Panc1 (cell line): ENCODE results near the gene CRIP1. TPM values are rescaled to one million over a fixed set of nuclear protein-coding genes. Genes with fewer than 3 reads are reported as not detected.

ENCODE experiments used
- ATAC-seq: fragments of 200-7000 bp; cut with Tn5 transposase; 2 replicates; pipeline ENCODE4 v1.9.1; 2020; ENCODE audit warnings: mild to moderate bottlenecking, moderate library complexity
- BruUV-seq: library from RNA; stranded (reverse); fragments of 400-500 nt; replicated peaks from 2 replicates; lab custom pipeline; 2021; lab: Mats Ljungman, UMichigan
- CTCF ChIA-PET: fragments of 300-600 bp; sonication (Branson Sonifier 250); formaldehyde crosslinking; loops from one replicate; lab custom pipeline; 2022; ENCODE audit warnings: antibody characterized with exemption; lab: Charles Lee
- POLR2A ChIA-PET: fragments of 300-600 bp; sonication (Branson Sonifier 250); formaldehyde crosslinking; loops from one replicate; lab custom pipeline; 2022; ENCODE audit warnings: antibody characterized with exemption; lab: Charles Lee
- DNase-seq: peaks from one replicate; pipeline ENCODE4 v3.0.0-alpha.2; 2010; ENCODE audit warnings: low read depth, low spot score
- H3K27ac ChIP-seq: 2 replicates; pipeline ENCODE4 v1.5.1; 2011; ENCODE audit warnings: mild to moderate bottlenecking, low read length, inconsistent platforms
- H3K27me3 ChIP-seq: fragments of 200-500 bp; sonication (Bioruptor generic); 2 replicates; pipeline ENCODE4 v1.6.0; 2014; ENCODE audit warnings: low read length, inconsistent platforms; ENCODE audit not compliant: control insufficient read depth, insufficient read depth
- H3K36me3 ChIP-seq: fragments of 200-500 bp; sonication (Bioruptor generic); 2 replicates; pipeline ENCODE4 v1.5.1; 2014; ENCODE audit warnings: inconsistent platforms, mild to moderate bottlenecking, low read length, moderate library complexity; ENCODE audit not compliant: control insufficient read depth, insufficient read depth
- H3K4me1 ChIP-seq: 2 replicates; pipeline ENCODE4 v1.5.1; 2011; ENCODE audit warnings: inconsistent platforms, mild to moderate bottlenecking, low read length, moderate library complexity; ENCODE audit not compliant: control insufficient read depth, insufficient read depth
- H3K4me3 ChIP-seq, 2 experiments: 2 replicates each; pipeline ENCODE4 v1.5.1; 2011 to 2012; ENCODE audit warnings: low read depth in 2 of 2, low read length in 2 of 2, mild to moderate bottlenecking in 2 of 2, inconsistent platforms in 1 of 2, moderate library complexity in 1 of 2
- H3K9me3 ChIP-seq: fragments of 200-500 bp; sonication (Bioruptor generic); 2 replicates; pipeline ENCODE4 v1.5.1; 2014; ENCODE audit warnings: low read depth, mild to moderate bottlenecking, inconsistent platforms, low read length, moderate library complexity; ENCODE audit not compliant: control insufficient read depth, insufficient read depth
- POLR2AphosphoS5 ChIP-seq: IDR thresholded peaks from 2 replicates; pipeline ENCODE4 v1.6.1; 2012; ENCODE audit warnings: mild to moderate bottlenecking, low read depth, low read length, moderate library complexity
- SIN3A ChIP-seq: IDR thresholded peaks from 2 replicates; pipeline ENCODE4 v1.6.1; 2012; ENCODE audit warnings: low read depth, mild to moderate bottlenecking, low read length, moderate library complexity, borderline replicate concordance; ENCODE audit not compliant: insufficient read depth
- TCF7L2 ChIP-seq: IDR thresholded peaks from 2 replicates; pipeline ENCODE4 v1.6.1; 2011; ENCODE audit warnings: mild to moderate bottlenecking, low read depth, low read length, inconsistent platforms
- in situ Hi-C: cut with HindIII; loops from 2 replicates; pipeline ENCODE4 v1.10.0; 2016; ENCODE audit warnings: low sequenced_read_pairs, low pct_unique_long_range_greater_than_20kb
- intact Hi-C: fragments of 100-400 bp; cut with micrococcal nuclease; formaldehyde crosslinking; loops from one replicate; pipeline ENCODE4 v1.10.0; 2022; ENCODE audit not compliant: unreplicated experiment
- total RNA-seq: library from RNA; stranded (reverse); gene quantifications from one replicate; pipeline ENCODE4 v1.2.1, GENCODE V29; 2021; ENCODE audit not compliant: unreplicated experiment
- TF ChIP-seq, protein P1 (sequence below): fragments of 450-650 bp; IDR thresholded peaks from 2 replicates; pipeline ENCODE4 v1.5.1; 2017; ENCODE audit warnings: mild to moderate bottlenecking
- TF ChIP-seq, protein P2 (sequence below), 2 experiments: IDR thresholded peaks; 2 replicates each; pipeline ENCODE4 v1.6.1; 2011 to 2012; ENCODE audit warnings: low read depth in 2 of 2, control low read depth in 1 of 2, low read length in 1 of 2, mild to moderate bottlenecking in 1 of 2, moderate library complexity in 1 of 2; ENCODE audit not compliant: insufficient read depth in 1 of 2

The CRIP1 gene
- total RNA-seq, 1 experiment from 2014 or later = 1,056 TPM

- ChIA-PET CTCF (interaction anchor here (1.0 to 1.7 kb wide), 5 partner anchors 9 to 119 kb away, joined by 3 to 18 read pairs (median 4); no protein-coding TSS in a partner anchor), POLR2A (interaction anchor here (0.7 kb wide), 1 partner anchor 123 kb away, joined by 3 read pairs; no protein-coding TSS in a partner anchor)
- DNase-seq (no peak), ATAC-seq (0 out of 2 replicates have a peak, but pooled peaks have one; percentile 0)
- Histone ChIP-seq H3K9me3 (no peaks in the 10 kb centered on the region), H3K27me3 (no peaks in the 10 kb centered on the region), H3K4me1 (peaks cover 16% of the 10 kb centered on the region), H3K36me3 (no peaks in the 10 kb centered on the region; the same call in 1 of the 2 replicates), H3K27ac (peak overlapping the region; percentile 54; the same call in 1 of the 2 replicates), H3K4me3 (peak overlapping the region; percentile 58 to 67)
- in situ Hi-C loops (no loop called here), intact Hi-C loops (no loop called here)
- BruUV-seq = no TSS peak
- no peak for TF ChIP-seq SIN3A
- TF ChIP-seq TCF7L2 = no peak
- TF ChIP-seq, protein P1, sequence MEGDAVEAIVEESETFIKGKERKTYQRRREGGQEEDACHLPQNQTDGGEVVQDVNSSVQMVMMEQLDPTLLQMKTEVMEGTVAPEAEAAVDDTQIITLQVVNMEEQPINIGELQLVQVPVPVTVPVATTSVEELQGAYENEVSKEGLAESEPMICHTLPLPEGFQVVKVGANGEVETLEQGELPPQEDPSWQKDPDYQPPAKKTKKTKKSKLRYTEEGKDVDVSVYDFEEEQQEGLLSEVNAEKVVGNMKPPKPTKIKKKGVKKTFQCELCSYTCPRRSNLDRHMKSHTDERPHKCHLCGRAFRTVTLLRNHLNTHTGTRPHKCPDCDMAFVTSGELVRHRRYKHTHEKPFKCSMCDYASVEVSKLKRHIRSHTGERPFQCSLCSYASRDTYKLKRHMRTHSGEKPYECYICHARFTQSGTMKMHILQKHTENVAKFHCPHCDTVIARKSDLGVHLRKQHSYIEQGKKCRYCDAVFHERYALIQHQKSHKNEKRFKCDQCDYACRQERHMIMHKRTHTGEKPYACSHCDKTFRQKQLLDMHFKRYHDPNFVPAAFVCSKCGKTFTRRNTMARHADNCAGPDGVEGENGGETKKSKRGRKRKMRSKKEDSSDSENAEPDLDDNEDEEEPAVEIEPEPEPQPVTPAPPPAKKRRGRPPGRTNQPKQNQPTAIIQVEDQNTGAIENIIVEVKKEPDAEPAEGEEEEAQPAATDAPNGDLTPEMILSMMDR = no peak
- TF ChIP-seq POLR2AphosphoS5 = no peak
- TF ChIP-seq, protein P2, sequence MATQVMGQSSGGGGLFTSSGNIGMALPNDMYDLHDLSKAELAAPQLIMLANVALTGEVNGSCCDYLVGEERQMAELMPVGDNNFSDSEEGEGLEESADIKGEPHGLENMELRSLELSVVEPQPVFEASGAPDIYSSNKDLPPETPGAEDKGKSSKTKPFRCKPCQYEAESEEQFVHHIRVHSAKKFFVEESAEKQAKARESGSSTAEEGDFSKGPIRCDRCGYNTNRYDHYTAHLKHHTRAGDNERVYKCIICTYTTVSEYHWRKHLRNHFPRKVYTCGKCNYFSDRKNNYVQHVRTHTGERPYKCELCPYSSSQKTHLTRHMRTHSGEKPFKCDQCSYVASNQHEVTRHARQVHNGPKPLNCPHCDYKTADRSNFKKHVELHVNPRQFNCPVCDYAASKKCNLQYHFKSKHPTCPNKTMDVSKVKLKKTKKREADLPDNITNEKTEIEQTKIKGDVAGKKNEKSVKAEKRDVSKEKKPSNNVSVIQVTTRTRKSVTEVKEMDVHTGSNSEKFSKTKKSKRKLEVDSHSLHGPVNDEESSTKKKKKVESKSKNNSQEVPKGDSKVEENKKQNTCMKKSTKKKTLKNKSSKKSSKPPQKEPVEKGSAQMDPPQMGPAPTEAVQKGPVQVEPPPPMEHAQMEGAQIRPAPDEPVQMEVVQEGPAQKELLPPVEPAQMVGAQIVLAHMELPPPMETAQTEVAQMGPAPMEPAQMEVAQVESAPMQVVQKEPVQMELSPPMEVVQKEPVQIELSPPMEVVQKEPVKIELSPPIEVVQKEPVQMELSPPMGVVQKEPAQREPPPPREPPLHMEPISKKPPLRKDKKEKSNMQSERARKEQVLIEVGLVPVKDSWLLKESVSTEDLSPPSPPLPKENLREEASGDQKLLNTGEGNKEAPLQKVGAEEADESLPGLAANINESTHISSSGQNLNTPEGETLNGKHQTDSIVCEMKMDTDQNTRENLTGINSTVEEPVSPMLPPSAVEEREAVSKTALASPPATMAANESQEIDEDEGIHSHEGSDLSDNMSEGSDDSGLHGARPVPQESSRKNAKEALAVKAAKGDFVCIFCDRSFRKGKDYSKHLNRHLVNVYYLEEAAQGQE (IDR thresholded peaks at IDR 0.05; ENCODE audit: insufficient read depth in 1 of 2, low read depth in 2 of 2, low read length in 1 of 2) = no peak
Observed at GRCh38 chr14:105490267-105490571, 3.5 kb downstream of the CRIP1 start.

GRCh38 chr14:105490572-105491365 is 4.1 kb downstream of the CRIP1 start, which contains the start of gene TEDC1:
TSS of gene TEDC1 (plus strand) at chr14:105491246. CDS start at chr14:105491376, 130 bp downstream.
- ATAC-seq (peak; percentile 76), DNase-seq (peak; percentile 98)
- BruUV-seq = no TSS peak
- Histone ChIP-seq H3K4me3 (peak within 1 kb of the TSS; percentile 58 to 67), H3K27ac (peak within 1 kb of the TSS; percentile 54; the same call in 1 of the 2 replicates), H3K4me1 (peaks cover 10% of the 10 kb centered on the region), H3K36me3 (no peaks in the 10 kb centered on the region; the same call in 1 of the 2 replicates), H3K9me3 (no peaks in the 10 kb centered on the region), H3K27me3 (no peaks in the 10 kb centered on the region)
- intact Hi-C loops (no loop called here), in situ Hi-C loops (no loop called here)
- peak; percentile 40 for TF ChIP-seq POLR2AphosphoS5
- TF ChIP-seq TCF7L2 = 0 out of 2 replicates have a peak, but pooled peaks have one; percentile 14
- TF ChIP-seq, protein P1 = peak; percentile 93
- TF ChIP-seq, protein P2 (IDR thresholded peaks at IDR 0.05; ENCODE audit: insufficient read depth in 1 of 2, low read depth in 2 of 2, low read length in 1 of 2) = no peak; a peak in 1 of 4 replicates
- CTCF ChIA-PET = interaction anchor here (1.0 to 1.6 kb wide), 2 partner anchors 10 to 120 kb away, joined by 4 to 6 read pairs; no protein-coding TSS in a partner anchor
- POLR2A ChIA-PET = no interaction called here
